Fibroblast of villous mesenchyme (primary cell): Measurements from ENCODE around the gene SULF2. TPM values are rescaled to one million over a fixed set of nuclear protein-coding genes. Genes with fewer than 3 reads are reported as not detected.

ENCODE experiments used
- DNase-seq: peaks from one replicate; pipeline ENCODE4 v3.0.0-alpha.2; 2010; ENCODE audit warnings: low read depth
- H3K4me3 ChIP-seq: 2 replicates; pipeline ENCODE4 v1.5.1; 2011; ENCODE audit warnings: low read depth, mild to moderate bottlenecking, low read length
- total RNA-seq: library from RNA; depleted of rRNA; stranded (reverse); fragments of >200 nt; gene quantifications from 2 replicates; pipeline ENCODE4 v1.2.3, GENCODE V29; 2012
- TF ChIP-seq, protein P1 (sequence below): IDR thresholded peaks from 2 replicates; pipeline ENCODE4 v1.5.1; 2012; ENCODE audit warnings: low read depth, mild to moderate bottlenecking, low read length; ENCODE audit not compliant: insufficient read depth

Gene SULF2
- total RNA-seq, 1 donor = 3.5 TPM

DNA sequence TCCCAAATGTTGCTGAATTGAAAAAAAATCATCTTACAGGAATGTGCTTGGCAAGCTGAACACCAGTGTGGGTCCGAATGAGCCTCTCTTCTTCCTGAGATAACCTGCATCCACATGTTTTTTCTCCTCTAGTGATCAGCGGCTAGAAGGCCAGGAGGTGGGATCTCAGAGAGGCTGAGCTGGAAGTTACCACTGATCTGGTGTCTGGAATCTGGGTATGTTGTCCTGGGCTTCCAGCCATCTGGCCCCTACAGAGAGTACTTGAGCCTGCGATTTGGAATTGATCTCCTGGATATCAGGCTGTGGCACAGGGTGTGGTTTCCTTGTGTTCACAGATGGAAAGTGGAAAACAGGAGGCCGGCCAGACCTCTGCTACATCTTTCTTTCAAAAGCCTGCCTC is 35.9 kb downstream of the SULF2 start:
- TF ChIP-seq, protein P1, sequence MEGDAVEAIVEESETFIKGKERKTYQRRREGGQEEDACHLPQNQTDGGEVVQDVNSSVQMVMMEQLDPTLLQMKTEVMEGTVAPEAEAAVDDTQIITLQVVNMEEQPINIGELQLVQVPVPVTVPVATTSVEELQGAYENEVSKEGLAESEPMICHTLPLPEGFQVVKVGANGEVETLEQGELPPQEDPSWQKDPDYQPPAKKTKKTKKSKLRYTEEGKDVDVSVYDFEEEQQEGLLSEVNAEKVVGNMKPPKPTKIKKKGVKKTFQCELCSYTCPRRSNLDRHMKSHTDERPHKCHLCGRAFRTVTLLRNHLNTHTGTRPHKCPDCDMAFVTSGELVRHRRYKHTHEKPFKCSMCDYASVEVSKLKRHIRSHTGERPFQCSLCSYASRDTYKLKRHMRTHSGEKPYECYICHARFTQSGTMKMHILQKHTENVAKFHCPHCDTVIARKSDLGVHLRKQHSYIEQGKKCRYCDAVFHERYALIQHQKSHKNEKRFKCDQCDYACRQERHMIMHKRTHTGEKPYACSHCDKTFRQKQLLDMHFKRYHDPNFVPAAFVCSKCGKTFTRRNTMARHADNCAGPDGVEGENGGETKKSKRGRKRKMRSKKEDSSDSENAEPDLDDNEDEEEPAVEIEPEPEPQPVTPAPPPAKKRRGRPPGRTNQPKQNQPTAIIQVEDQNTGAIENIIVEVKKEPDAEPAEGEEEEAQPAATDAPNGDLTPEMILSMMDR = no peak
- DNase-seq = no peak
- no peak overlapping the region for H3K4me3 ChIP-seq

DNA sequence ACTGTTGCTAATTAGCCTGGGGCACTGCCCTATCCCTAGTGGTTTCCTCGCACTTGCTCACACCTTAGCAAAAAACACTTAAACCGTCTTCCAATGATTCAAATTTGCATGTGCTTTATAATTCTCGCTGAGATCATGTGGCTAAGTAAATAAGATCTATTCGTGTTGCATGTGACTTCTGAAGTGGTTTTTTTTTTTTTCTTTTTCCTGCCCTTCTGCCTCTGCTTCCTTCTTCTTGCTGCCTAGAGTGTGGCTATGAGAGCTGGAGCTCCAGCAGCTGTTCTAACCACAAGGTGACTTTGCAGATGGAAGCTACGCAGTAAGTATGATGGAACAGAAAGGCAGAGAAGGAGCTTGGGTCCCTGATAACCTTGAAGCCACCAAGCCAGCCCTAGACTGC is 36.5 kb downstream of the SULF2 start:
- TF ChIP-seq, protein P1 = no peak
- no peak overlapping the region for H3K4me3 ChIP-seq
- DNase-seq = no peak

DNA sequence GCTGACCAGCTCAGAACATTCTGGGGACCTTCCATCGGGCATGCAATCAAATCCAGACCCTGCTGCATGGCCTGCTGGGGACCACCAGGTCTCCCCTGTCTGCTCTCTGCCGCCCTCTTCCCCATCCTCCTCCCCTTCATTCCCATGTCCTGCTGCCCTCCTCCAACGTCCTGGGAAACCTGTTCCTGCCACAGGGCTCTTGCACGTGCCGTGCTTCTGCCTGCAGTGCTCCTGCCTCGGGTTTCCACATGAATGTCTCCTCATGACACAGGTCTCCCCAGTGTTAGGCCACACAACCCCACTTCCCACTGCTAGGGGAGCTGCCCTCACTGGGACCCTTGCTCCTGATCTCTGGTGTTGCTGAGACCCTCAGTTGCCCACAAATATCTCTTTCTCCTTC is 37.2 kb downstream of the SULF2 start:
- no peak overlapping the region for H3K4me3 ChIP-seq
- DNase-seq = no peak
- TF ChIP-seq, protein P1 = no peak

DNA sequence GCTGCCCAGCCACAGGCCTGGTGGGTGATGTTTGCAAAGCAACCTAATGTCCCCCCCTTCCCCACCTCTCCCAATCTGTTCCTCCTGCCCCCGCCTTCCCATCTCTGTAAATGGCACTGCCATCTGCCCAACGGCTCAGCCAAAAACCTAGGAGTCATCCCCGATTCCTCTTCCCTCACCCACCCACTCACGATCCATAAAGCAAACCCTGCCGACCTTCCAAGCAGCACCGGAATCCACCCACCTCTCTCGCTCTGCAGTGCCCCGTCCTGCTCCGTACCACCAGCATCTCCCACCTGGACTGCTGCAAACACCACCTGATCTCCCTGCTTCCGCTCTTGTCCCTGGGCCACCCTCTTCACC is 37.6 kb downstream of the SULF2 start:
- H3K4me3 ChIP-seq = no peak overlapping the region
- TF ChIP-seq, protein P1 = no peak
- DNase-seq = no peak

DNA sequence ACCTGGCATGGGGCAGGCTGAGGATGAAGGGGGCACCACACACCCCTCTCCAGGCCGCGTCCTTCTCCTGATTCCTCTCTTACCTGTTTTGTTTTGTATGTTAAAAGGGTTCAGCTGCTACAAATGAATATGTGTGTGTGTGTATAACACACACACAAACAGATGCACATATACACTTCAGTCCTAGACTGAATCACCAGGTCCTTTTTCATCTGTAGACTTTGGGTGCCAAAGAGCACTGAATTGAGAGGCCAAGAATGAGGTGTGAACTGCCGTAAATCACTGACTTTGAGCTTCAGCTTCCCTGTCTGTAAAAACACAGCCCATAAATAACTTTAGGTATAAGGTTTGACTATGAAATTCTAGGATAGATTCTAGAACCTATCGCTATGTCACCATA is 40.5 kb downstream of the SULF2 start:
- TF ChIP-seq, protein P1 = no peak
- DNase-seq = no peak
- no peak overlapping the region for H3K4me3 ChIP-seq

DNA sequence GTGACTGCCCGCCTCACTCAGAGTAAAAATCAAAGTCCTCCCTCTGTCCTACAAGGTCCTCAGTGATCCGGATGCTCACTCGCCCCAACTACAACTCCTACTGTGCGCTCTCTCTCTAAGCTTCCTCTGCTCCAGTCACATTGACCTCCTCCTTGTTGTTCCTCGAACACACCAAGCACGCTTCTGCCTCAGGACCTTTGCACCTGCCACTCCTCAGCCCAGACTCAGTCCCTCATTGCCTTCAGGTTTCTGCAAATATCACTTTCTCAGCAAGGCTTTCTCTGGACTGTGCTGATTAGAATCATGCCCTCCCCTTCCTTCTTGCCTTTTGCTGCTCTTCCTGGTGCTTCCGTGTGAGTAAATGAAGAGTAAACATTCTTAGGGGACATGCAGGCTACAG is 41.6 kb downstream of the SULF2 start:
- DNase-seq = no peak
- TF ChIP-seq, protein P1 = no peak
- H3K4me3 ChIP-seq = no peak overlapping the region
